CD4-positive, alpha-beta T cell treated with Interleukin-21 for 1 hour (primary cell): ENCODE results near the gene ATRIP.

Experiments
- DNase-seq: peaks from one replicate; pipeline ENCODE4 v3.0.0-alpha.2; 2020

The ATRIP gene

DNA sequence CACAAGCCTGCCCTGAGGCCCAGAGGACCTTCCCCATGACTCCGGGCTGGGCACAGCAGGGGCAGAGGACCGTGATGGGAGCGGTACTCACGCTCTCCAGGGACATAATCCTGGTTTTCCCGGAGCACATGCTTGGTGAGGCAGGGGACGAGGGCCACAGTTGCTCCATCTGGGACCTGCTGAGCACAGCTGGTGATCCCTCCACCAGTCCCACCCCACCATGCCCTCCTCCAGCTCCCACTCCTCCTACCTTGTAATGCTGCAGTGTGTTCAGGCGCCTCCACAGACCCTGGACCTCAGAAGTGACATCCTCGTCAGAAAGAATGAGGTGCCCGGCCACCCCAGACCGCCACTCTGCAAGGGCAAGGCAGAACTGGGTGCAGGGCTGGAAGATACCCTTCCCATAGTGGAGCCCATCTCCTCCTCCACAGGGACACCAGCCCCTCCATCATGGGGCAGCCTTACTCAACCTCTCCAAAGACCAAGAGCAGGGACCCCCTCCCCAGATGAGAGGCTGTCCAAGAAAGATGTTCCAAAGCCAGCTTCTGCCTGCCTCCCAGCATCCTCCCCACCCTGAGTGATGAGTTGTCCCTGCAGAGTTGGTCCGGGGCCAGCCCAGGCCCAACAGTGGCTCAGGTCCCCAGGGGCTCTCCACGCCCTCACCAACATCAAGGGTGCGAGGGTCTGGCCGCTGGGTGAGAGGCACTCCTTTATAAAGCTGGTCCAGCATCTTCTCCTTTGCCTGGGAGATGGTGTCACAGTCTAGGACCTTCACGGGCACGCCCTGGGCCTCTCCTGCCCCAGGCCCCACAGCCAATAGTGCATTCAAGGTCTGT is 36.1 kb upstream of the ATRIP start:
- DNase-seq = no peak

DNA sequence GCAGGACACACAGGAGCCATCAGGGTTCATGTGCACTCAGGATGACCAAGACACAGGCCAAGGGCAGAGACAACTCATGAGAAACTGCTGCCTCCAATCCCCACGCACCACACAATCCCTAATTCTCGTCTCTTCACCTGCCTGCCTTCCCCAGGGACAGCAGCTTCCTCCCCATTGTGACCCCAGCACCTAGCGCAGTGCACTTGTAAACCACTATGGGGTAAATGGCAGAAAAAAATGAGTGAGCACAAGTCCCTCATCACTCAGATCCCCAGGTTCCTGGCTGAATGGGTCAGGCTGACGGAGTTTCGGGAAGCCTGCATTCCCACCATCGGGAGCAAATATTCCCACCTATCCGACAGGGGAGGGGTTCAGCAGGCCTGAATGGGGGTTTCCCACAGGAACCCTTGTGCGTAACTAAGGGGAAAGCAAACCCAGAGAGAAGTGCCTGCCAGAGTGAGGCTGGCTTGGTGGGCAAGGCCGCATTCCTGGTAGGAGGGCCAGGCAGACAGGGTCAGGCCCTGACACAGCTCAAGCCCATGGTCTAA is 35.4 kb upstream of the ATRIP start:
- no peak for DNase-seq

DNA sequence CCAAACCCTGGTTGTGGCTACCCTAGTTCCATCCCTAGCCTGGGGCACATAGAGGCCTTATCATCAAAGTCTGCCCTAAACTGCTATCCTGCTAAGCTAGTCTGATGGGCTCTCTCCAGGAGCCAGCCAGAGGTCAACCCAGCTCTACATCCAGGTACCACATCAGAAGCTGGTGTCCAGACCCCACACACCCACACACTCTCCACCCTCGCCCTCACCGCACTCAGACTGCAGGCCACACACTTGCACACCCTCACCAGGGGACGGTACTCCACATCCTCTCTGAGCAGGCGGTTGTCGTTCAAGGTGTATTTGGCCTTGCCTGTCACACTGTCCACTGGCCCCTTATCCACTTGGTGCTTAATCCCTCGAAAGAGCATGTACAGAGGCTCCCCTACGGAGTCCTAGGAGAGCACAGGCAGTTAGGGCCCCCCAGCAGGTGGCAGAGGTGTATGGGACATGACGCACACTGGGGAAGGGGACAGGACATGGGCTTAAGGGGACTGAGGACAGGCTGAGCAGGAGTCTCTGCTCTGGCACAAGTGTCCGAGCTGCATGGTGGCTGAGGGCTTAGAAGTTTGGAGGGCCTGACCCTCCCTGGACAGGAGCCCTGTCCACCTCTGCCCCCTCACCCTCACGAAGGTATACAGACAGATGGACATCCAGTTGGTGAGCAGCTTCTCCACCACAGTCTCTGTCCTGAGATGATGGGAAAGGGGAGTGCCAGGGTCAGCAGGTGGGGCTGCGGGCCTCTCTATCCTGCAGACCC is 34.7 kb upstream of the ATRIP start:
- DNase-seq = no peak

DNA sequence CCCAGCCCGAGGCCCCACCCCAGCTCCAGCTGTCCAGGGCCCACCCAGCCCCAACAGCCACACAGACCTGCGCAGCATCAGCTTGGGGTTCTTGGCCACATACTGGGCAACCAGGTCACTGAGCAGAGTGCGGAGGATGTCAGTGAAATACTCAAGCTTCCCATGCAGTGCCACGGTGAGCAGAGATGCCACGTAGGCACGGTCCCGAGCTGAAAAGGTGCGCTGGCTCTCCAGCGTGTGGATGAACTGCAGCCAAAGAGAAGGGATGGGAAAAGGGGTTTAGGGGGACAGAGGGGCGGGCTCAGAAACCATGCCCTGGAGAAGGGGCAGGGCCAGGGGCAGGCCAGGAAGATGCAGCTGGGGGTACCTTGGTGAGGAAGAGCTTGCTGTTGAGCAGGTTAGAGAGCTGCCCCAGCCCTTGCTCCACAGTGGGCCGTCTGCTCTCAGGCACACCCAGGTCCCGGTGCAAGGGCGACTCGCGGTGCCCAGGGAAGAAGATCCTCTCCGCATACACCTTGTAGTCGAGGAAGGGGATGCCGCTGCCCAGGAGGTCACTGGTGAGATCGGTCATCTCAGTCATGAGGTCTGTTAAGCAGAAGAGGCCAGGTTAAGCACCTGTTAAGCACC is 34.0 kb upstream of the ATRIP start:
- no peak for DNase-seq

DNA sequence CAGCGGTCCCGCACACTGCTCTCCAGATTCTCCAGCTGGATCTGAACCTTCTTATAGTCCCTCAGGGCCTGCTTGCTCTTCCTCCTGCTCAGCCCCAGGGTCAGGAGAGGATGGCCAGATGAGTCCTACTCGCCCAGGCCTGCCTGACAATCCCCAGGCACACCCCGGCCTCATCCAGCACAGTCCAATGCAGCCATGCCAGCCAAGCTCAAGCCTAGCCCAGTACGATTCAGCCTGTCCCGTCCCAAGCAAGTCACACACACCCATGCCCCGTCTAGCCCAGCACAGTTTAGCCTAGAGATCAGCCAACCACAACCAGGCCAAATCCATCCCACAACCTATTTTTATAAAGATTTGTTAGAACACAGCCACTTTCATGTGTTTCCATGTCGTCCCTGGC is 33.5 kb upstream of the ATRIP start:
- no peak for DNase-seq

DNA sequence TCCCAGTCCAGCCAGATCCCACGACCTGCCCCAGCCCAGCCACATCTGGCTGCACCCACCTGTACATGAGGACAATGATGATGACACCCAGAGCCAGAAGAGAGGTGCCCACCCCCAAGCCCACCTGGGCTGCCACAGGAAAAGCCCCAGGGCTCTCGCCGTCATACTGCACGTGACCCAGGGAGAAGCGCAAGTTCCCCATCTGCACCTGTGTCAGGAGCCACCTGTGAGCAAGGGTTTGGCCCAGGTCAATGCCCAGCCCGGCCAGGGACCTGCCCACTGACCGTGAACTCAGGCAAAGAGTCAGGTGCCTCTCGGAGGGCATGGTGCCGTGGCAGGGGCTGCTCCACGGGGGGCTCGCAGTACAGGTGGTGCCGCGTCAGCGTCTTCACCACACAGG is 32.9 kb upstream of the ATRIP start:
- DNase-seq = no peak

DNA sequence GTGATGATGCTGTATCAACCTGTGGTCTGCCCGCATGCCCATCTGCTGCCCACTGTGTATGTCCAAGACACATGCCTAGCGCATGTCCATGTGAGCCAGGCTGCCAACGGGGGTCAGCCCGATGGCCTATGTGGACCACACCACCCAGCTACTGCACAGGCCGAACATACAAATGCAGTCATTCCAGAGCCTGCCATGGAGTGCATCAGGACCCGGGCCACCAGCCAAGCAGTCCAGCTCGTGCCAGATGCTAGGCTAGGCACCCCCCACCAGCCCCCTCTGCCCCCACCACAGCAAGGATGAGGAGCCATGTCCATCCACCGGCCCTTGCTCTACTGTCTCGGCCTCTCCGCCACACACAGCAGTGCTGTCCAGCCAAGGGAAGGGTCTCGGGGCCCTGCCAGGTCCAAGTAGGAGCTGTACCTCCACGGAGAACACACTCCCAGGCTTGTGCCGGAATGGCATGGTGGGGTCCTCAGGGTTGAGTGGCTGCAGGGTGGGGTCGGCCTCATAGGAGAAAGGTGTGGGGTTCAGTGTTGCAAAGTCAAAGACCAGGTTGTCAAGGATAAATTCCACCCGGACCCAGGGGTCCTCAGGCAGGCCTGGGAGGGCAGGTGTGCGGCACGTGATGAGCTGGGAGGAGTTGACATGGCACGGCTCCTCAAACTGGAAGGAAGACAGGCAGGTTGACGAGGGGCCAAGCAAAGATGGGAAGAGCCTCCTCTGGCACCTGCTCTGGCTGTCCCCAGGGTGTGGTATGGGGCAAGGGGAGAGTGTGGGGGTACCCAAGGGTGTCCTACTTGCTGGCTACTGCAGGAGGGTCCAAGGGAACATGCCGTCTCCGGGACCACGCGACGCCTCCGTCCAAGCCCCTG is 31.9 kb upstream of the ATRIP start:
- no peak for DNase-seq

DNA sequence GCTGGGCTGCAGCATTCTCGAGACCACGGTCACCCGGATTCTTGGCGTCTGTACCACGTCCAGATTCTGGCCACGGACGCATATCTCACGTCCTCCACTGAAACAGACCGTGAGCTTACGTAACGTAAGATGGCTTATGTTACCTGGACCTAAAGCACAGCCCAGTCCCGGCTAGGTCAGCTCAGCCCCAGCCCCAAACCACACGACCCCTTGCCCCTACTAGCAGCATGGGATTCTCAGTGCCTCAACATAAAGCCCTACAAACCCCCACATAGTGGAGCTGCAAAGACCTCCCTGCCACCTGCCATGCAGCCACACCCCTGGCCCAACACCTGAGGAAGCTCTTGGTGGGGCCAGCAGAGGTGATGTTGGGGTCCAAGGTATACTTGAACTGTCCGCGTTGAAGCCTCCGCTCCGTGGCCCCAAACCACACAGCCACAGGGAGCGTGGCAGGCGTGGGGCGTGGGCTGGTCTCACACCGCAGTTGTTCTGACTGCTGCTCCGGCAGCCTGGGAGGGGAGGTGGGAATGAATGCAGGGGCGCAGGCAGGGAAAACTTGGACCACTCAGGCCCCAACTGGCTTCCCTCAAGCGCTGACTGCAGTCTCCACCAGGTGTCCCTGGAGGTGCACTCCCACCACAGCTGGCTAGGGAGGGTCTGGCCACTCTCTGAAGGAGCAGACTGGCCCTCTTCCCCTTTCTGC is 31.1 kb upstream of the ATRIP start:
- DNase-seq = no peak

DNA sequence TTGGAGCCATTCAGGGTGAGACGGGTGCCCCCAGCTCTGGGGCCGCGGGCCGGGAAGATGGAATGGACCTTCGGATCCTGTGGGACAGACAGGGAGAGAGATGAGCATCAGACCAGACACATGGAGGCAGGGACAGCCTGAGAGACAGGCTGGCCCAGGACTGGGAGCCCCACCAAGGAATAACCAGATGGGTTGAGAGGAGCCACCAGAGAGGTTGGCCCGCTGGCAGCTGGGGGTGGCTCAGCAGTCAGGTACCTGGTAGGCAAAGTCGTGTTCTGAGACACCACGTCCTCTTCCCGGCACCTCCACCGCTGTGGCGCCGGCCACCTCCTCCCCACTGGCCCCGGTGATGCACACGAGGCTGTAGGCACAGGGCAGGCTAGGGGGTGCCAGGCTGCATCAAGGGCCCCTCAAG is 30.4 kb upstream of the ATRIP start:
- no peak for DNase-seq

DNA sequence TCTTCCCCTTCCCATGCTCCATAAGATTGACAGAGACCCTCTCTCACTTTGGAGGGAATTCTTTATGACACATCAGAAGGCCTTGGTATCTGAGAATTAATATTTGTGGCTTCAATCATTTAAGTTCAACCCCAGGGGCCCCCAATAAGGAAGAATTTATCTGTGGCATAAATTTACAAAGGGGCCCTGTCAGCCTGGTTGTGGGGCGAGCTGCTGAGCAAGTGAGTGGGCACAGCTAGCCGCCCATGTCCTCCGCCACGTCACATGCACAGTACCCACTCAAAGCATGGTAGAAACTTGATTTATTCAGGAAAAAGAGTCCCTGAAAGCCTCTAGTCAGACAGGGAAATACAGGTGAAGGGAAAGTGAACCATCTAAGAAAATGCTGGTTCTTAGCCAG is 30.0 kb upstream of the ATRIP start:
- DNase-seq = no peak

DNA sequence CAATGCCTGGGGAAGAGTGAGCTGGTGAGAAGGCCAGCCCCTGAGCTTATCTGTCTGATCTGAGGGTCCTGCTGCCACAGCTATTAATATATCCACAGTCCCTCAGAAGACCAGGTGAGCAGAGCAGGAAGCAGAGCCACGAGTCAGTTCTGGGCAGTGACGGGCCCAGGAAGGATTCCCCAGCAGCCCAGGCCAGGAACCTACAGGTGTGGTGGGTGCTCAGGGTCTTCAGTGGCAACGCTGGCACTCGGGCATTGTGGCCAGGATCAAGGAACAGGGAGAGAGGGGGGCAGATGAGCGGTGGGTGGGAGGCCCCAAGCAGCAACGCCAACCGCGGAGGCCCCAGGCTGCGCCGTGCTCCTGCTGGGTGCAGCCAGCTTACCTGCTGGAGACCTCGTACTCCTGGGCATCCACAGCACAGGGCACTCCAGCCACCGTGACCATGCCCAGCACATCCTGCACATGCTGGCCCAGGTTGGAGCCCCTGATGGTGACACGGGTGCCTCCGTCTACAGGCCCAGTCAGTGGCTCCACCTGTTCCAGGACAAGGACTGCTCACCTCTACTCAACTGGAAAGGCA is 28.9 kb upstream of the ATRIP start:
- DNase-seq = no peak

DNA sequence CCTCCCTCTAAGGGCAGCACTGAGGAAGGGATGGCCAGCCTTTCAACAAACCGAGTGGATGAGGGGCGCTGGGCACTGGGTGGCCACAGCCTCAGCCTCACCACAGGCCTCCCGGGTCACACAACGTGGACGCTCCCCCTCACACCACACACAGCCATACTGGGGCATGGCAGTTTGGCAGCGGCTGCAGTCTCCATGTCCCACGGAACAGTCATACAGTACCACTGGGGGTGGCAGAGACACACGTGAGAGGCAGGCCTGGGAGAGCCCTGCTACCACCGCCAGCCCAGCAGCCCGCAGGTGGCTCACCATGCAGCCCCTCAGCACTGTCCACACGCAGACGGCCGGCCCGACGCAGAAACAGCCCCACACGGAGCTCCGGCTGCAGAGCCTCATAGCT is 28.4 kb upstream of the ATRIP start:
- DNase-seq = no peak

DNA sequence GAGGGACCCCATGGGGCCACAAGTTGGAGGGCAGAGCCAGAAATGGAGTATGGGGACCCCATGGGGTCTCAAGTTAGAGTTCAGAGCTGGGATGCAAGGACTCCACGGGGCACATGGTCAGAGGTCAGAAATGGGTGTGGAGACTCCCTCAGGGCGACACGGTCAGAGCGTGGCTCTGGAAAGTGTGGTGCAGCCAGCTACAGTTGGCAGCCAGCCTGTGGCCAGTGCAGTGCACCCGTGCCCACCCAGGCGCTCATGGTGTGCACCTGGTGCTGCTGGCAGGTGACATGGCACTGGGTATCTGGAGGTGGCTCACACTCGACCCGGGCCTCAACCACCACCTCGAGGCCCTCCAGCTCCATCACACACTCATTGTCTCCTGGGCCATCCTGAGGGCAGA is 27.9 kb upstream of the ATRIP start:
- DNase-seq = no peak

DNA sequence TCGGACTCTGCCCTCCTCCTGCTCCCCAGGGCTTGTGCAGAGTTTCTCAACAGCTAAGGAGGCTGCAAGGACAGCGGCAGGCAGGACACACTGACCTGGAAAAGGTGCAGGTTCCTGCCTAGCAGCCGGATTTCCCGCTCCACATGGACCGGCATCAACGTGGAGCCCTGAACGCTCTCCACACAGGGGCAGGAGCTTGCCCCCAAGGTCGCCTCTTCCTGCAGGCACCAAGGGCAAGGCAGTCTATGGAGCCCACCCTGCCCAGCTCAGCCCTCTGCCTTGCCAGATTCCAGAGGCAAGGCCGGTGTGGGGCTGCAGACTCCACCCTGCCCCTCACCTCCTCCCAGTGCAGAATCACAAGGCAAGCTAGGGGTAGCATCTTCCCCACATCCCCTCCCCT is 27.4 kb upstream of the ATRIP start:
- DNase-seq = no peak

DNA sequence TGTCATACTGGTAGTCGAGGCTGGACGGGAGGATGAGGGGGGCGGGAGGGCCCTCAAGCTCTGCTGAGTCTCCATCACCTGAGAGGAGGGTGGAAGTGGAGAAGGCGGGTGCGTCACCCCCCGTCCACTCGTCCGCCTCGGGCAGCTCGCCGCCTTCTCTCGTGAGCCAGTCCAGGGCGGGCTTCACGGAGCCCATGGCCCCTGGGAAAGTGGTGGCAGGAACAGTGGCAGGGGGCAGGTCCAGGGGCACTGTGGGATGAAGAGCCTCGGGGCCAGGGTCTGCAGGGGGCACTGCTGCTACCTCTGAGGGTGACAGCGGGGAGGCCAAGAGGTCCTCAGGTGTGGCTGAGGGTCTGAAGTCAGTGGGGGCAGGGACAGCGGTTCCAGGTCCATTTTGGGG is 26.9 kb upstream of the ATRIP start:
- DNase-seq = no peak

DNA sequence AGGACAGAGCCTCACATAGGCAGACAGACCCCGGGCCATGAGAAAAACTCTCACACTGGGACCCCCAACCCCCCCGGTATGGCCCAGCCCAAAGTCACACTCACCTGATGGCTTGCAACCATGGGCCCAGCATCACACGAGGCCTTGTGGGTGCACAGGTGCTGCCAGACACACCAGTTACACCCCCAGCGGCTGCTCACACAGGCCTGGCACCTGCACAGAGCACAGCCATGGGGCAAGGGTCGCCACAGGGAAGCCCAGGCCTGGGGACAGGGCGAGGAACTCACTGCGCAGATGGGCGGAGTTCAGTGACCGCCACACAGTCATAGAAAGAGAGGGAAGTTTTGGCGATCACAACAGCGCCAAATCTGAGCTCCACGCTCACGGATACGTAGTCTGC is 26.0 kb upstream of the ATRIP start:
- DNase-seq = no peak

DNA sequence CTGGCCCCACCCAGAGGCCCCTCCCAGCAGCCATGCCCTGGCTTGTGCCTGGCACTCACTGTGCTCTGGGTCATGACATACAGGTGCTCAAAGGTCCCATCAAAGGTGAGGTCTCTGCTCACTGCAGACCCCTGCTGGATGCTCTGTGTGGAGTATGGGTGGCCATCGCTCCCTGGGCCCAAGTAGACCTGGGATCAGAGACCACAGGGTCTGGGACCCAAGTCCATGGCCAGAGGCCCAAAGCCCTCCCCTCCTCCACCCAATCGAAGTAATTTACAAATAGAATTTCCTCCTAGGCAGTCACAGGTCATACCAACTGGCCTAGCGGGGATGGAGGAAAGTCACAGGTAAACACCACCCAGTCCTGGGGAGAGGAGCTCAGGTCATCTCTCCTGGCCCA is 24.3 kb upstream of the ATRIP start:
- DNase-seq = no peak

DNA sequence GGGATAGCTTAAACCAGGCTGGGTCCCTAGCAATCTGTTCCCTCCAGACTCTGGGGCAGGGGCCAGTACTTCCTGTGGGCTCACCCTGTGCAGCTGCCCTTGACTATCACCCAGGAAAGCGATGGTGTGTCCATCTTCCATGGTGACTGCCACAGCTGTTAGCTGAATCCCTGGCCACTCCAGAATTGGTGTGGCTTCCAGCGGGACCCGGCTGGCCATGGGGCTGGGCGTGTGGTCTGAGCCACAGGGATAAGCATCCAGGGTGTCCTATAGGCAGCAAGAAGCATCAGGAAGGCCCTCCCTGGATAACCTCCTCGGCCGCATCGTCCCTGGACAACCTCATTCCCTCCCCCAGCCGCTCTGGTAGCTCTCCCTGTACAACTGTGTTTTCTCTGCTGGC is 23.9 kb upstream of the ATRIP start:
- no peak for DNase-seq

DNA sequence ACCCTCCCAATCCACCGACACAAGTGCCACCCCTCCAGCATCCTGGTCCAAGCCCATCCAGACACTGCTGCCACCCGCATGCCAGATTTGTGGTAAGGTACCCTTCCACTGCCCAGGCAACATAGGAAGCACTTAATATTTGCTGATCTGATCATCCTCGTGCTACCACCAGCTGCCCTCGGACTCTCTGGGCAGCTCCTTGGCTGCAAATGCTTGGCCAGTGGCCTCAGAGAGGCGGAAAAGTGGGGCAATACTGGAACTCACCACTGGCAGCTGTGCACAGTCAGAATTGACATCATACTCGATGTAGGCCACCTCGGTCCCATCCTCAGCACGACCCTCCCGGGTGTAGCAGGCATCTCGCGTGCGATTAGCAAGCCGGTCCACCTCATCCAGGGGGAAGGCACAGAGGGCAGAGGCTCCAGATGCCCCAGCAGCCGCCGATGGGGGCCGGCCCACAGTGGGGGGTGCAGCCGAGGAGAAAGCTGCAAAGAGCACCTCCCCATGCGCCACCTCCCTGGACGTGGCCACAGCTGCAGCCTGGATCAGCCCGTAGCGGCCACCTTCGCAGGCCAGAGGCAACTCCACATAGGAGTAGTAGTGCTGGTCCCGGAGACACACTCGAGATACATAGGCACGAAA is 23.2 kb upstream of the ATRIP start:
- no peak for DNase-seq

DNA sequence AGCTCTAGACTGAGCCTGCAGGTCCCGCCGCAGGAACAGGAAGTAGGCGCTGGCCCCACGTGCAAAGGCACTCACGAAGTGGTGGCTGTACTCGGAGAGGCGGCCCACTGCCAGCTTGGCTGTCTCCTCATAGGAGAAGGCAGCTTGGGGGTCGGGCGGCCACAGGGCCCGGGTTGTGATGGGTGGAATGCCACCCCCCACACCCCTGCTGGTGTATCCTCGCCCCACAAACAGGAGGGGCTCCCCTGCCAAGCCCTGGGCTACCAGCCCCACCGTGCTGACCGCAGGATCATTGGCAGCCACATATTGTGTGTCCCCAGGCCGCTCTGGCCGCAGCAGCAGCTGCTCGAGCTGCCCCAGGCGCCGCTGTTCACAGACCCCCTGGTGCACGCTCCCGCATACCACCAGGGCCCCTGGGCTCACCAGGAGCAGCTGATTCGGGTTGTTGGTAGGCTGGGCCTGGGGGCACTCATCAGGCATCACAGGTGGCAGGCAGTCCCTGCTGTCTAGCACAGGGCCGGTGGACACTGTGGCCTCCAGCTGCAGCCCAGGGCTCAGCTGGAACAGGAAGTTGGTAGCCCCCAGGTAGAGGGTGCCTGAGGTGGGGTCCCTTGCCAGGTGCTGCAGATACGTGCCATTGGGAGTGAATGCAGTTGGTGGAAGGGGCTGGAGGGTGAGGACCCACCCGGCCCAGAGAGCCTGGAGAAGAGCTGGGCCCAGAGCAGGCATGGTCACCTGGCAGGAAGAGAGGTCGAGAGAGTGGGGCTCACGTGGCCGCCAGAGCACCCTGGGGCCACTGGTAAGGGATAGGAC is 22.4 kb upstream of the ATRIP start:
- no peak for DNase-seq
